ENCODE measurements around the gene SEMA3F. TPM values are rescaled to one million over a fixed set of nuclear protein-coding genes. Genes with fewer than 3 reads are reported as not detected.
A peak's percentile ranks its signal among the peaks of the same experiment; 100 is the strongest.

Gene SEMA3F
- total and polyA plus RNA-seq, 10 of the 15 experiments (the other 5 are each of a cell fraction or from before 2014, with no cell fraction given) = 0.08 to 0.28 (median 0.12) TPM; not detected in 6

GRCh38 chr3:50117120-50117519 lies 38.0 kb upstream of the SEMA3F start:
- Histone ChIP-seq H3K79me2 (ENCODE audit: control insufficient read depth, insufficient read depth, low read length) (no peaks in the 10 kb centered on the region), H3K27me3 (replicated peaks in 1 of 2; ENCODE audit: control insufficient read depth in 2 of 2, insufficient read depth in 2 of 2, low read length in 1 of 2) (no peaks in the 10 kb centered on the region), H3K4me3 (no peak overlapping the region), H3K4me1 (ENCODE audit: control insufficient read depth, insufficient read depth, low read length) (no peaks in the 10 kb centered on the region; the same call in 1 of the 2 replicates), H3K27ac (ENCODE audit: control insufficient read depth, insufficient read depth) (no peak overlapping the region), H3K9ac (ENCODE audit: control insufficient read depth, insufficient read depth, low read length) (no peak overlapping the region), H2AFZ (ENCODE audit: control insufficient read depth, low read depth, low read length) (no peak overlapping the region), H3K36me3 (ENCODE audit: control insufficient read depth in 2 of 2, insufficient read depth in 2 of 2, low read length in 1 of 2) (peaks cover 46 to 53% of the 10 kb centered on the region in 2 experiments), H3K4me2 (ENCODE audit: control insufficient read depth, insufficient read depth) (no peak overlapping the region), H3K9me3 (replicated peaks; ENCODE audit: control insufficient read depth, insufficient read depth, low read length) (no peaks in the 10 kb centered on the region), H4K20me1 (ENCODE audit: control insufficient read depth, insufficient read depth) (peaks cover 7% of the 10 kb centered on the region; the same call in 1 of the 2 replicates)
- intact Hi-C loops (cut with micrococcal nuclease; ENCODE audit: unreplicated experiment) (no loop called here), in situ Hi-C loops (cut with MboI) (no loop called here)
- ChIA-PET CTCF (no interaction called here), POLR2A (no interaction called here), RAD21 (ENCODE audit: unreplicated experiment) (interaction anchor here (1.2 kb wide), 1 partner anchor 73 kb away, joined by 4 read pairs; no protein-coding TSS in a partner anchor), SMC1A (ENCODE audit: uncharacterized antibody, unreplicated experiment) (interaction anchor here (1.1 kb wide), 1 partner anchor 102 kb away, joined by 3 read pairs; no protein-coding TSS in a partner anchor)
- 99% methylated on average over 8 of the region's 8 CpGs for WGBS (ENCODE audit: insufficient coverage, insufficient replicate concordance, low lambda C conversion rate, missing lambda C conversion rate)
- ATAC-seq = no peak
- DNase-seq (ENCODE audit: low read depth, low spot score) = no peak
- no peak for FAIRE-seq
- BruUV-seq (replicated peaks) = no TSS peak
- TF ChIP-seq IKZF1 (conservative IDR thresholded peaks at IDR 0.05) (no peak), POLR2A (IDR thresholded peaks at IDR 0.05; ENCODE audit: low read depth, low read length) (0 out of 2 replicates have a peak, but pooled peaks have one; percentile 22)

GRCh38 chr3:50118237-50118636 lies 36.9 kb upstream of the SEMA3F start:
- no peak for ATAC-seq
- RAD21 ChIA-PET (ENCODE audit: unreplicated experiment) = interaction anchor here (1.2 kb wide), 1 partner anchor 72 kb away, joined by 4 read pairs; no protein-coding TSS in a partner anchor
- no peaks in the 10 kb centered on the region; the same call in 1 of the 2 replicates for H3K4me1 ChIP-seq (ENCODE audit: control insufficient read depth, insufficient read depth, low read length)
- no peaks in the 10 kb centered on the region for H3K27me3 ChIP-seq (replicated peaks in 1 of 2; ENCODE audit: control insufficient read depth in 2 of 2, insufficient read depth in 2 of 2, low read length in 1 of 2)
- no TSS peak for BruUV-seq (replicated peaks)
- H2AFZ ChIP-seq (ENCODE audit: control insufficient read depth, low read depth, low read length) = no peak overlapping the region
- CTCF ChIA-PET = no interaction called here
- H3K4me3 ChIP-seq = no peak overlapping the region
- TF ChIP-seq POLR2A (IDR thresholded peaks at IDR 0.05; ENCODE audit: low read depth, low read length) (0 out of 2 replicates have a peak, but pooled peaks have one; percentile 9), ZNF207 (IDR thresholded peaks at IDR 0.05; ENCODE audit: borderline replicate concordance) (no peak), JUNB (IDR thresholded peaks at IDR 0.05) (no peak), TARDBP (IDR thresholded peaks at IDR 0.05; ENCODE audit: borderline replicate concordance) (no peak), E4F1 (IDR thresholded peaks at IDR 0.05; ENCODE audit: borderline replicate concordance, partially characterized antibody) (no peak), SIN3A (IDR thresholded peaks at IDR 0.05; ENCODE audit: low read depth, low read length) (no peak)
- H3K27ac ChIP-seq (ENCODE audit: control insufficient read depth, insufficient read depth) = no peak overlapping the region
- H3K36me3 ChIP-seq (ENCODE audit: control insufficient read depth in 2 of 2, insufficient read depth in 2 of 2, low read length in 1 of 2) = peaks cover 42 to 45% of the 10 kb centered on the region in 2 experiments
- in situ Hi-C loops (cut with MboI) = no loop called here
- no peak overlapping the region for H3K4me2 ChIP-seq (ENCODE audit: control insufficient read depth, insufficient read depth)
- 99% methylated on average over 10 of the region's 10 CpGs for WGBS (ENCODE audit: insufficient coverage, insufficient replicate concordance, low lambda C conversion rate, missing lambda C conversion rate)
- no peaks in the 10 kb centered on the region for H3K79me2 ChIP-seq (ENCODE audit: control insufficient read depth, insufficient read depth, low read length)
- no peak for FAIRE-seq
- H3K9me3 ChIP-seq (replicated peaks; ENCODE audit: control insufficient read depth, insufficient read depth, low read length) = no peaks in the 10 kb centered on the region
- no peak for DNase-seq (ENCODE audit: low read depth, low spot score)
- H4K20me1 ChIP-seq (ENCODE audit: control insufficient read depth, insufficient read depth) = peaks cover 7% of the 10 kb centered on the region; the same call in 1 of the 2 replicates
- intact Hi-C loops (cut with micrococcal nuclease; ENCODE audit: unreplicated experiment) = no loop called here
- H3K9ac ChIP-seq (ENCODE audit: control insufficient read depth, insufficient read depth, low read length) = no peak overlapping the region
- SMC1A ChIA-PET (ENCODE audit: uncharacterized antibody, unreplicated experiment) = no interaction called here
- POLR2A ChIA-PET = no interaction called here
